Neuron (in vitro differentiated cells): ENCODE data around the gene FNBP1.
"Not testable (repeated sequence)": the region's sequence is repeated elsewhere in the genome, so short reads cannot be mapped to it uniquely, and the experiment has no call there.

ENCODE experiments used
- H2AFZ ChIP-seq: one replicate; pipeline ENCODE4 v1.6.1; 2013; ENCODE audit warnings: low read depth, mild to moderate bottlenecking, inconsistent platforms, low read length, moderate library complexity
- H3K27me3 ChIP-seq: one replicate; pipeline ENCODE4 v1.6.1; 2013; ENCODE audit warnings: low read length; ENCODE audit not compliant: insufficient read depth
- H3K36me3 ChIP-seq: one replicate; pipeline ENCODE4 v1.6.1; 2013; ENCODE audit warnings: low read length; ENCODE audit not compliant: insufficient read depth
- H3K4me1 ChIP-seq: one replicate; pipeline ENCODE4 v1.6.1; 2013; ENCODE audit warnings: low read length; ENCODE audit not compliant: insufficient read depth
- H3K4me3 ChIP-seq: 2 replicates; pipeline ENCODE4 v1.5.1; 2013; ENCODE audit warnings: mild to moderate bottlenecking, low read length, moderate library complexity
- H3K9me3 ChIP-seq: one replicate; pipeline ENCODE4 v1.6.1; 2013; ENCODE audit warnings: low read length

The FNBP1 gene

DNA sequence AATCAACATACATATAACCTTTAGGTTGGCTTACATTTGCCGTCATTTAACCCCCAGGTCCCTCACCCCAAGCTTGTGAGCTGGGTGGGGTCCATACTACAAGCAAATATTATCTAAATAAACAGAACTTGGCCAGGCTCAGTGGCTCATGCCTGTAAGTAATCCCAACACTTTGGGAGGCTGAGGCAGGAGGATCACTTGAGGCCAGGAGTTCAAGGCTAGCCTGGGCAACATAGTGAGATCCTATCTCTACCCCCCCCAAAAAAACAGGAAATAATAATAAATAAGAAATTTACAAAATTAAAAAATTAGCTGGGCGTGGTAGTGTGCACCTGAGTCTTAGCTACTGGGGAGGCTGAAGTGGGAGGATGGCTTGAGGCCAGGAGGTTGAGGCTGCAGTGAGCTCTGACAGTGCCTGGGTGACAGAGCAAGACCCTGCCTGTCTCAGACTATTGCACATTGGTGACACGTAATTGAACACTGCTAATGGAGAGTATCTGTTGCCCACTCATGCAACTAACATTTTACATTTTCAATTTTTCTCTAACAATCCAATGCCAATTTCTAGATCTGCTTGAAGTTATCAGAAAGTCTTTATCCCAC is 18.9 kb downstream of the FNBP1 start:
- no peak overlapping the region for H2AFZ ChIP-seq
- H3K36me3 ChIP-seq: no peaks in the 10 kb centered on the region
- no peaks in the 10 kb centered on the region for H3K27me3 ChIP-seq
- no peak overlapping the region for H3K4me3 ChIP-seq
- H3K4me1 ChIP-seq: no peaks in the 10 kb centered on the region
- H3K9me3 ChIP-seq: no peaks in the 10 kb centered on the region

- no peak overlapping the region for H2AFZ ChIP-seq
- no peaks in the 10 kb centered on the region for H3K36me3 ChIP-seq
- H3K9me3 ChIP-seq: no peaks in the 10 kb centered on the region
- no peaks in the 10 kb centered on the region for H3K4me1 ChIP-seq
- H3K27me3 ChIP-seq: no peaks in the 10 kb centered on the region
- H3K4me3 ChIP-seq: no peak overlapping the region
Measured at GRCh38 chr9:130023144-130023787, 19.7 kb downstream of the FNBP1 start.

- Histone ChIP-seq H3K4me3 (no peak overlapping the region), H3K9me3 (no peaks in the 10 kb centered on the region), H2AFZ (no peak overlapping the region), H3K36me3 (no peaks in the 10 kb centered on the region), H3K4me1 (no peaks in the 10 kb centered on the region), H3K27me3 (no peaks in the 10 kb centered on the region)
Measured at GRCh38 chr9:130022566-130023143, 20.3 kb downstream of the FNBP1 start.

GRCh38 chr9:130021842-130022241 is 21.1 kb downstream of the FNBP1 start:
- H3K9me3 ChIP-seq, H3K36me3 ChIP-seq, H3K4me3 ChIP-seq, H3K4me1 ChIP-seq, H2AFZ ChIP-seq, H3K27me3 ChIP-seq: not testable (repeated sequence)

DNA sequence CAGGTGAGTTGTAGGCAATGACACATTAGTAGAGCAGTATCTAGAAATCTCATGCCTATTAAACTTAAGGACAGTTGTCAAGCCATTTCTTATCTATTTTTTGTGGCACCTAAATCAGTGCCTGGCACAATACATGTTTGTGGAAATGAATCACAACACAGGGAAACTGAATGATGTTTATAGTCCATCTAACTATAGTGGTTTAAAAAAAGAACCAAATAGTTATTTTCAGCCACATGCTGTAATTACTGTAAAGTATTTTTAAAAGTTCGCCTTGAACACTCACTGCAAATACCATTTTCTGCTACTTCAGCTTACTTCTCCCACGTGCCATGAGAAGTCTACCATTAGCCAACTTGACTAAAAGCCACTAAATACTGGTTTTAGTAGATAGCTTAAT is 21.9 kb downstream of the FNBP1 start:
- no peaks in the 10 kb centered on the region for H3K36me3 ChIP-seq
- no peak overlapping the region for H3K4me3 ChIP-seq
- H3K27me3 ChIP-seq: no peaks in the 10 kb centered on the region
- H3K9me3 ChIP-seq: peaks cover 1% of the 10 kb centered on the region
- H3K4me1 ChIP-seq: no peaks in the 10 kb centered on the region
- H2AFZ ChIP-seq: no peak overlapping the region

DNA sequence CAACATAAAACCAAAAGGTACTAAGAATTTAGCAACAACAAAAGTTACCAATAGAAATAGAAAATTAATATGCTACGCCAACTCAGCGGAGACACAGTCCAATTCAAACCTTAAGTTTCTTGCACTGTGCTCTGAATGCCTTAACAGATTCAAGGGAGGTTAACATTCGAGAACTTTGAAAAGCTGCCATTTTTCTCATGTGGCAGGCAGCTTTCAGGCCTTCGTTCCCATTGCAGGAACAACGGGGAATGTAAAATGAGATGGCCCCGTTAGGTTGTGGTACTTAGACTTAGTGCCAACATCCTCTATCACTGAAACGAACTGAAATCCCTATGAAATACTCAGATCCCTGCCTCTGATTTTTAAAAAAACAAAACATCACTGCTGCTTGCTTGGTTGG is 22.4 kb downstream of the FNBP1 start:
- Histone ChIP-seq H3K9me3 (peaks cover 3% of the 10 kb centered on the region), H3K27me3 (no peaks in the 10 kb centered on the region), H3K4me1 (no peaks in the 10 kb centered on the region), H3K4me3 (no peak overlapping the region), H3K36me3 (no peaks in the 10 kb centered on the region), H2AFZ (no peak overlapping the region)

DNA sequence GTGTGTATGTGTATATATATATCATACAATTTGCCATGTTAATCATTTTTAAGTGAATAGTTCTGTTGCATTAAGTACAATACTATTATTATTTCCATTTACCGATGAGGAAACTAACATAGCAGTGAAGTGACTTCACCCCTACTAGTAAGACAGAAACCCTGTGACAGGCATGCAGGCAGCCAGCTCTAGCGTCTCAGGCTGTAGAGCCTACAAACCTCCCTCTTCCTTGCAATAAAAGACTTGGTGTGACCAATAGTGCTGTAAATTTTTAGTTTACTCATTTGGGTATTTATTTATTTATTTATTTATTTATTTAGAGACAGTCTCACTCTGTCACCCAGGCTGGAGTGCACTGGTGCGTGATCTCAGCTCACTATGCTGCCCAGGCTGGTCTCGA is 24.7 kb downstream of the FNBP1 start:
- no peaks in the 10 kb centered on the region for H3K27me3 ChIP-seq
- H2AFZ ChIP-seq: no peak overlapping the region
- peaks cover 3% of the 10 kb centered on the region for H3K9me3 ChIP-seq
- no peak overlapping the region for H3K4me3 ChIP-seq
- no peaks in the 10 kb centered on the region for H3K36me3 ChIP-seq
- H3K4me1 ChIP-seq: no peaks in the 10 kb centered on the region

DNA sequence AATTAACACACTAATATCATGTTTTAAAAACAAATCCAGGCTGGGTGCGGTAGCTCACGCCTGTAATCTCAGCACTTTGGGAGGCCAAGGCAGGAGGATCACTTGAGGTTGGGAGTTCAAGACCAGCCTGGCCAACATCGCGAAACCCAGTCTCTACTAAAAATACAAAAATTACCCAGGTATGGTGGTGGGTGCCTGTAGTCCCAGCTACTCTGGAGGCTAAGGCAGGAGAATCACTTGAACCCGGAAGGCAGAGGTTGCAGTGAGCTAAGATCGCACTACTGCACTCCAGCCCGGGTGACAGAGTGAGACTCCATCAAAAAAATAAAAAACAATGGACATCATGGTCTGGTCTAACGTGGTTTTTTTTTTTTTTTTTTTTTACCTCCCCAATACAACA is 25.5 kb downstream of the FNBP1 start:
- not testable (repeated sequence) for H3K4me3 ChIP-seq, H3K9me3 ChIP-seq, H2AFZ ChIP-seq, H3K4me1 ChIP-seq, H3K27me3 ChIP-seq, H3K36me3 ChIP-seq

GRCh38 chr9:130017076-130017475 is 25.9 kb downstream of the FNBP1 start:
- no peak overlapping the region for H2AFZ ChIP-seq
- no peaks in the 10 kb centered on the region for H3K27me3 ChIP-seq
- H3K4me3 ChIP-seq: no peak overlapping the region
- H3K9me3 ChIP-seq: peaks cover 3% of the 10 kb centered on the region
- no peaks in the 10 kb centered on the region for H3K4me1 ChIP-seq
- H3K36me3 ChIP-seq: no peaks in the 10 kb centered on the region

GRCh38 chr9:130015353-130016019 is 27.5 kb downstream of the FNBP1 start:
- Histone ChIP-seq H2AFZ (no peak overlapping the region), H3K9me3 (peaks cover 3% of the 10 kb centered on the region), H3K27me3 (no peaks in the 10 kb centered on the region), H3K4me1 (no peaks in the 10 kb centered on the region), H3K36me3 (no peaks in the 10 kb centered on the region), H3K4me3 (no peak overlapping the region)

DNA sequence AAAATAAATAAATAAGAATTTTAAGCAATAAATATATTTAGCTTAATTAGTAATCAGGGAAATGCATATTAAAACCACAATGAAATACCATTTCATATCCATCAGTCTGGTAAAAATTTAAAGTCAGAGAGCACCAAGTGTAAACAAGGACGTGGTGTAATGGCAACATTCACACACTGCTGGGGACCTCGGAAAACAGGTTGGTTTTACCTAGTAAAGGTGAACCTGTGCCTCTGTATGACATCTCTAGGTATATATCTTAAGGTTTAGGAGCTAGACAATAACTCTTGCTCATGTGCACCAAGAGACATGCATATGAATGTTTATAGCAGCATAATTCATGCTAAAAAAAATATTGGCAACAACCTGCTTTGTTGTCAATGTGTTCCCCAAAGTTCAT is 29.7 kb downstream of the FNBP1 start:
- no peak overlapping the region for H3K4me3 ChIP-seq
- H3K9me3 ChIP-seq: peaks cover 3% of the 10 kb centered on the region
- H2AFZ ChIP-seq: no peak overlapping the region
- H3K27me3 ChIP-seq: no peaks in the 10 kb centered on the region
- H3K4me1 ChIP-seq: no peaks in the 10 kb centered on the region
- H3K36me3 ChIP-seq: no peaks in the 10 kb centered on the region

- Histone ChIP-seq H3K9me3 (no peaks in the 10 kb centered on the region), H3K4me3 (no peak overlapping the region), H3K27me3 (no peaks in the 10 kb centered on the region)
Measured at GRCh38 chr9:130010151-130010988, 32.6 kb downstream of the FNBP1 start.

GRCh38 chr9:130009546-130009945 is 33.4 kb downstream of the FNBP1 start:
- not testable (repeated sequence) for H3K27me3 ChIP-seq, H3K4me3 ChIP-seq, H3K4me1 ChIP-seq, H2AFZ ChIP-seq, H3K36me3 ChIP-seq, H3K9me3 ChIP-seq

More at GRCh38 chr9:130010151-130010988, 32.6 kb downstream of the FNBP1 start:
- Histone ChIP-seq H3K36me3 (no peaks in the 10 kb centered on the region), H2AFZ (no peak overlapping the region), H3K4me1 (no peaks in the 10 kb centered on the region)
